ENCODE measurements around the gene CLDN5. TPM values are rescaled to one million over a fixed set of nuclear protein-coding genes. Genes with fewer than 3 reads are reported as not detected.
A peak's percentile ranks its signal among the peaks of the same experiment; 100 is the strongest.

The CLDN5 gene
- total RNA-seq, 2 donors from 2014 or later, result 0.87 to 20.0 TPM

DNA sequence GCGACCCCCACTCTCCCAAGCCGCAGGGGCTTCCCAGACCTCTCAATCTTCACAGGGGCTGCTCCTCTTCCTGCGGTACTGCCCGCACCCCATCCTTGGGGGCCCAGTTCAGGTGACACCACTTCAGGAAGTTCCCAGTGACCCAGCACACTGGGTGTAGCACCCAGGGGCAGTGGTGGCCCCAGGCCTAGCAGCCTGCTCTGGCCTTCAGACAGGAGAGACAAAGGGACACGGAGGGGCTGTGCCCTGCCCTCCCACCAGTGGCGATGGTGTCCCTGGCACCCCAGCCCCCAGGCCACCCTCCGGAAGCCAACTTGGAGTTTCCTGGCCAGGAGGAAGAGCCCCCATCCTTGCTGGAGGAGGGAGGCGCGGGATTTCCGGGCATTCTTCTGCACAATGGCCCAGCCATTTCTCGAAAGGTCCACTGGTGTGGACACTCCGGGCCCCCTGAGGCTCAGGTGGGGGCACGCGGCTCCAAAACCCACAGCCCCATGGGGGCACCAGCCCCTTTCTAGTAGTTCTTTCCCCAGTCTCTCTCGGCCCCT lies 978 bp upstream of the CLDN5 start:
- H3K27me3 Mint-ChIP-seq, result peaks cover 33% of the 10 kb centered on the region
- no peak overlapping the region for H3K27ac Mint-ChIP-seq
- ATAC-seq, result no peak
- no peak for DNase-seq
- peaks cover 2% of the 10 kb centered on the region for H3K36me3 Mint-ChIP-seq (ENCODE audit: low read depth)
- no peaks in the 10 kb centered on the region for H3K9me3 ChIP-seq (ENCODE audit: control insufficient read depth, low read length, poor library complexity, severe bottlenecking)
- H3K4me1 Mint-ChIP-seq, result peaks cover 11% of the 10 kb centered on the region
- peak overlapping the region; percentile 77 for H3K4me3 Mint-ChIP-seq

DNA sequence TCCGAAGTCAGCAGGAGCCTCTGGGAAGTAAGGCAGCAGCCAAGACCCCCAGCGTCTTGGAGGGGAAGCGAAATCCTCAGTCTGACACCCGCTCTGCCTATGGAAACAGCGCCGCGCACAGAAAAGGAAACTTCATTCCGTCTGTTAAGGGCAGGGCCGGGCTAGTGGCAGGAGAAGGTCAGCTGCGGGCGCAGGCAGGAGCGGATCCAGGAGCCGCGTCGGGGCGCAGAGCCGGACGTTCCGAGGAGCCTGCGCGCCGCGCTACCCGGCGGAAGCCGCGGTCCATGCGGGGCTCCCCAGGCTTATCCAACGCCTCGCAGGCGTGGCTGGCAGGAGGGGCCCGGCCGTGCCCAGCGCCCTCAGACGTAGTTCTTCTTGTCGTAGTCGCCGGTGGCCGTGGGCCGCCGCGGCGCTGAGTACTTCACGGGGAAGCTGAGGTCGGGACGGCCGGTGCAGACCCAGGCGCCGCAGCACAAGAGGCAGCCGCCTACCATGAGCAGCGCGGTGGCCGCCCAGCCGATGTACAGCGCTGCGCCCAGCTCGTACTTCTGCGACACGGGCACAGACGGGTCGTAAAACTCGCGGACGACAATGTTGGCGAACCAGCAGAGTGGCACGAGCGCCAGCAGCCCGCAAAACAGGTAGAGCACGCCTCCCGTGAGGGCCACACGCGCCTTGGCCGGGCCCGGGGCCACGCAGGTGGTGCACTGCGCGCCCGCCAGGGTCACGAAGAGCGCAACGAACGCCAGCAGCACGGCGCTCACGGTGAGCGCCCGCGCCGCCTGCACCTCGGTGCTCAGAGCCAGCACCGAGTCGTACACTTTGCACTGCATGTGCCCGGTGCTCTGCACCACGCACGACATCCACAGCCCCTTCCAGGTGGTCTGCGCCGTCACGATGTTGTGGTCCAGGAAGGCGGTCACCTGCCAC lies 705 bp downstream of the CLDN5 start:
- peak overlapping the region; percentile 75 for H3K4me3 Mint-ChIP-seq
- DNase-seq (no peak), ATAC-seq (peak; percentile 61)
- peaks cover 2% of the 10 kb centered on the region for H3K36me3 Mint-ChIP-seq (ENCODE audit: low read depth)
- H3K27ac Mint-ChIP-seq, result no peak overlapping the region
- H3K9me3 ChIP-seq (ENCODE audit: control insufficient read depth, low read length, poor library complexity, severe bottlenecking), result no peaks in the 10 kb centered on the region
- H3K4me1 Mint-ChIP-seq, result peaks cover 11% of the 10 kb centered on the region
- H3K27me3 Mint-ChIP-seq, result peaks cover 33% of the 10 kb centered on the region

DNA sequence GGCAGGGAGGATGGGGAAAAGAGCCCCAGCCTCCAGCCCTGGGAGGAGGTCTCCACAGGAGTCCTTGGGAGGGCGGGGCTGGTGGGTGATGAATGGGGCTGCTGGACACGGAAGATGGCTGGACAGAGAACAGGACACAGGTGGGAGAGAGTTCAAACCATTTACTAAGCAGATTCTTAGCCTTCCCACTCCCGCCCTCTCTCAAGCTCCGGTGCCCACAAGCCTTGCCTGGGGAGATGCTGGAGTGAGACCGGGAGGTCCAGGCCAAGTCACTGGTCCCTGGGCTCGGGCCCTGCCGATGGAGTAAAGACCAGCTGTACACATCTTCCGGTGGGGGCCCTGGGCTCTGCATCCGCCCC lies 1.4 kb downstream of the CLDN5 start:
- DNase-seq (no peak), ATAC-seq (no peak)
- H3K9me3 ChIP-seq (ENCODE audit: control insufficient read depth, low read length, poor library complexity, severe bottlenecking), result no peaks in the 10 kb centered on the region
- peaks cover 11% of the 10 kb centered on the region for H3K4me1 Mint-ChIP-seq
- H3K4me3 Mint-ChIP-seq, result peak overlapping the region; percentile 75
- no peak overlapping the region for H3K27ac Mint-ChIP-seq
- peaks cover 33% of the 10 kb centered on the region for H3K27me3 Mint-ChIP-seq
- peaks cover 2% of the 10 kb centered on the region for H3K36me3 Mint-ChIP-seq (ENCODE audit: low read depth)

DNA sequence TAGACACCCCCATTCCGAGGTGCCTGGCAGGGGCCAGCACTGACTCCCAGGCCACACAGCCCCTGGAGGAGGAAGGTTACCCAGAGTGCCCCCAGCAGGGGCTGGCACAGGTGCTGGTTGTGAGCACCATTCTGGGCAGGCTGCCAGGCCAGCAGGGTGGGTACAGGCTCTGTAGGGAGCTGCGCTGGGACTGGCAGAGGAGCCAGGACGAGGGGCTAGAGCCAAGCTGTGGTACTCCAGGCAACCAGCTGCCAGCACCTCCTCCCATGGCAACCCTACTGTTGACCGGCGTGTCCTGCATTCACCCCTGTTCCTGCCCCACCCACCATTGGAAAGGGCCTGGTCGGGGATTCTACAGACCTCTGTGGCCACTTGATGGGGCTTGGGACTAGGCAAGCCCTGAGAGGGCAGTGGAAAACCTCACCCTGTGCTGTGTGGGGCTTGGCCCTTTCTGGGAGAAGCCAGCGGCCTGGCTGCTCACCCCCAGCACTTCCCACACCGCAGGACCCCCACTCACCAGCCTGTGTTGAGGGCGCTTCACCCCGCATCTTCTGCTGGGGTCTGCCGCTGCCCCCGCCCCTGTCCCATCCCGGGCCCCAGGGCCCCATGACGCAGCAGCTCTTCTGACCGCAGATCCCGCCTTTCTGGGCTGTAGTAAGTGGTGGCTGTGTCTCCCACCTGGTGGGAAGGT lies 1.9 kb downstream of the CLDN5 start:
- H3K4me3 Mint-ChIP-seq, result no peak overlapping the region
- H3K4me1 Mint-ChIP-seq, result peaks cover 11% of the 10 kb centered on the region
- ATAC-seq, result no peak
- H3K27me3 Mint-ChIP-seq, result peaks cover 33% of the 10 kb centered on the region
- DNase-seq, result no peak
- H3K9me3 ChIP-seq (ENCODE audit: control insufficient read depth, low read length, poor library complexity, severe bottlenecking), result no peaks in the 10 kb centered on the region
- peaks cover 2% of the 10 kb centered on the region for H3K36me3 Mint-ChIP-seq (ENCODE audit: low read depth)
- H3K27ac Mint-ChIP-seq, result no peak overlapping the region

DNA sequence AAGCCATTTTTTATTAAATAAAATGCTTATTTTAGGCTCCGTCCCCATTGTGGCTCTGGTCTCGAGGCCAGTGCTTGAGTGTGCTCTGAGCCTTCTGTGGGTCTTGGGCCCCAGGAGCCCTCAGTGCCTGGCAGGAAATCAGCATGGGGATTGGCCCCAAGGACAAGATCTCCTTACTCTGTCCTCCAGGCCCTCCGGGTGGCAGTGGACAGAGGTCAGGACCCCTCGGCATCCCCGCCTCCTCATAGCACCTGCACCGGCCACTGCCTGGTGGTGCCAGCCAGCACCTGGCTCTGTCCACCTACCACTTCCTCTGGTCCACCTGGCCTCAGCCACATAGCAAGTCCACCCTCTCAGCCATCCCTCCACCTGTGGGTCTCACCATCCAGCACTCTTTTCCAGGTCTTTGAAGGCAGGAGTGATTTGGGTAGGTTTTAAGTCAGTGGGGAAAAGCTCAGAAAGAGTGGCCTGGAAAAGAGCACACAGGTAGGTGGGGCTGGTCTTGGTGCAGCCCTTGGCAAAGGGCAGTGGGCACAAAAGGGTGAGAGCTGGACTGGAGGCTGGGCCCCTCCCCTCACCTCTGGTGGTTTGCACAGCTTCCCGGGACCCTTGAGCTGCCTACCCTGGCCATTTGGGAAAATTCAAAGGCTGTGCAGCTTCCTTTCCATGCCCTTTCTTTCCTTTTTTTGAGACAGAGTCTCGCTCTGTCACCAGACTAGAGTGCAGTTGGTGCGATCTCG lies 3.5 kb downstream of the CLDN5 start:
- H3K4me1 Mint-ChIP-seq, result peaks cover 11% of the 10 kb centered on the region
- no peak overlapping the region for H3K27ac Mint-ChIP-seq
- no peak for ATAC-seq
- DNase-seq, result no peak
- peaks cover 2% of the 10 kb centered on the region for H3K36me3 Mint-ChIP-seq (ENCODE audit: low read depth)
- H3K27me3 Mint-ChIP-seq, result peaks cover 19% of the 10 kb centered on the region
- H3K4me3 Mint-ChIP-seq, result no peak overlapping the region
- no peaks in the 10 kb centered on the region for H3K9me3 ChIP-seq (ENCODE audit: control insufficient read depth, low read length, poor library complexity, severe bottlenecking)

DNA sequence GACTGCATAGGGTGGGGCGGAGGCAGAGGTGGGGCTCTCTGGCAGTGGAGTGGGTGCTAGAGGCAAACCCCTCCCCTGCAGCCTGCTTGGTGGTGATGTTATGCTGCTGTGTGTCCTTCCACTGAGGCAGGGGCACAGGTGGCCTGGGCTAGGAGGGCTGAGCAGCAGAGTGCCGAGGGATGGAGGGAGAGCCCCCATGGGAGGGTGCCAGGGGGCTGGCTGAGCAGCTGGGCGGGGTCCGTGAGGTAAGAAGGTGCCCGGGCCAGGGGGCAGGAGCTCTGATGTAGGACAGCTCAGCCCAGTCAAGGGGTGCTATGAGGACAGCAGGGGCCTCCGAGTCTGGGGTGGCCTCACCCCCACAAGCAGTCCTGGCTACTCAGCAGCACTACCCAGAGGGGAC lies 4.2 kb downstream of the CLDN5 start:
- H3K9me3 ChIP-seq (ENCODE audit: control insufficient read depth, low read length, poor library complexity, severe bottlenecking), result no peaks in the 10 kb centered on the region
- H3K4me1 Mint-ChIP-seq, result peaks cover 11% of the 10 kb centered on the region
- no peak overlapping the region for H3K27ac Mint-ChIP-seq
- DNase-seq (no peak), ATAC-seq (no peak)
- H3K36me3 Mint-ChIP-seq (ENCODE audit: low read depth), result peaks cover 2% of the 10 kb centered on the region
- no peak overlapping the region for H3K4me3 Mint-ChIP-seq
- H3K27me3 Mint-ChIP-seq, result peaks cover 11% of the 10 kb centered on the region

DNA sequence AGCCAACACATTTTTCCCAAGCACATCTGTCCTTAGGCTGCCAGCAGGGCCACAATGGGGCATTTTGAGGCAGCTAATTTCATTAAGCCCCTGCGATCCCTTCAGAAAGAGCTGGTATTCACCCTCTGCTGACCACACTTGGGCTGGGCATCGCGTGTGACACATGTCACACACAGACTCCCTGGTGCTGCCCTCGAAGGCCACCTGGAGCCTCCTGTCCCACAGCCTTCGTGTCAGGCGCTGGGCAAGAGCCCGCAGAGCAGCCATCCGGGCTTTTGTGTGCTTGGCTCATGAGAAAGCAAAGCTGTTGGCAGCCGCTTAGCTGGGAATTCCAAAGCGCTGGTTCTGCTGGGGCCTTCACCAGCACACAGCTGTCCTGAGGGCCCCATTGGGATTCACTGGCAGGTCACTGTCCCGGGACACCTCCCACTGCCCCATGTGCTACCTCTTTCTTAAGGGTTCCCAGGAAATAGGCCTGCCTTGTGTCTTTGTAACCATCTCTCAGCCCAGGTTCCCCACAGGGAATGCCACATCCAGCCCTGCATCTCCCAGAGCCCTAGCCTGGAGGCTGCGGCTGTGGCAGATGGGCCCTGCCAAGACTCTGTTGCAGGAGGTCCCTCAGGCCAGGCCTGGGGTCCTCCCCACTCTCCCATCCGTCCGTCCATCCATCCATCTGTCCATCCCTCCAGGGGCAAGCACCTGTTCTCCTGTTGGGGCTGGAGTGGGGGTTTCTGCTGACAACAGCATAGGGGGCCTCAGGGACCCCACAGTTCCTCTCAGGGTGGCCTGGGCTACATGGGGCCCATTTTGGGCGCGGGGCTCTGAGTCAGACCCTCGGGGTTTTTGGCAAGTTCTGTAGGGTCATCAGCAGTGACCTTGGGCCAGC lies 4.9 kb downstream of the CLDN5 start:
- Mint-ChIP-seq H3K27ac (no peak overlapping the region), H3K36me3 (ENCODE audit: low read depth) (no peaks in the 10 kb centered on the region)
- ATAC-seq, result no peak

DNA sequence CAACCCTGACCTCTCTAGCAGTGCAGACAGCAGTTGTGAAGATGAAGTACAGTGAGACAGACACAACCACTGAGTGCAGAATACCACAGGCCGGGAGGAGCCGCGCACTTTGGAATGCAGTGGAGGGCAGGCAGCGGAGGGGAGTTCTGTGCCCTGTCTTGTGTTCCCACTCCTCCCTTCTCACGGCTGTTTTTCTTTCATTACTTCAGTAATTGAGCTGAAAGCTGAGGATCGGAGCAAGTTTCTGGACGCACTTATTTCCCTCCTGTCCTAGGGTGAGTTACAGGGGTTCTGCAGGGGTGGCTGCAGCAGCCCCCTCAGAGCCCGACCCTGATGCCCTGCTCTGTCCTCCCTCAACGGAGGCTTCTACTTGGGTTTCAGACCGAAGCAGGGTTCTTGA lies 5.6 kb downstream of the CLDN5 start:
- peak overlapping the region; percentile 61 for H3K27ac Mint-ChIP-seq
- H3K4me1 Mint-ChIP-seq, result peaks cover 7% of the 10 kb centered on the region
- no peaks in the 10 kb centered on the region for H3K9me3 ChIP-seq (ENCODE audit: control insufficient read depth, low read length, poor library complexity, severe bottlenecking)
- no peaks in the 10 kb centered on the region for H3K36me3 Mint-ChIP-seq (ENCODE audit: low read depth)
- ATAC-seq (no peak), DNase-seq (no peak)
- H3K4me3 Mint-ChIP-seq, result no peak overlapping the region
- H3K27me3 Mint-ChIP-seq, result peaks cover 6% of the 10 kb centered on the region

More for the DNA sequence above, 4.9 kb downstream of the CLDN5 start:
- DNase-seq, result no peak
- H3K4me1 Mint-ChIP-seq, result peaks cover 7% of the 10 kb centered on the region
- H3K27me3 Mint-ChIP-seq, result peaks cover 6% of the 10 kb centered on the region
- H3K4me3 Mint-ChIP-seq, result no peak overlapping the region
- H3K9me3 ChIP-seq (ENCODE audit: control insufficient read depth, low read length, poor library complexity, severe bottlenecking), result no peaks in the 10 kb centered on the region

DNA sequence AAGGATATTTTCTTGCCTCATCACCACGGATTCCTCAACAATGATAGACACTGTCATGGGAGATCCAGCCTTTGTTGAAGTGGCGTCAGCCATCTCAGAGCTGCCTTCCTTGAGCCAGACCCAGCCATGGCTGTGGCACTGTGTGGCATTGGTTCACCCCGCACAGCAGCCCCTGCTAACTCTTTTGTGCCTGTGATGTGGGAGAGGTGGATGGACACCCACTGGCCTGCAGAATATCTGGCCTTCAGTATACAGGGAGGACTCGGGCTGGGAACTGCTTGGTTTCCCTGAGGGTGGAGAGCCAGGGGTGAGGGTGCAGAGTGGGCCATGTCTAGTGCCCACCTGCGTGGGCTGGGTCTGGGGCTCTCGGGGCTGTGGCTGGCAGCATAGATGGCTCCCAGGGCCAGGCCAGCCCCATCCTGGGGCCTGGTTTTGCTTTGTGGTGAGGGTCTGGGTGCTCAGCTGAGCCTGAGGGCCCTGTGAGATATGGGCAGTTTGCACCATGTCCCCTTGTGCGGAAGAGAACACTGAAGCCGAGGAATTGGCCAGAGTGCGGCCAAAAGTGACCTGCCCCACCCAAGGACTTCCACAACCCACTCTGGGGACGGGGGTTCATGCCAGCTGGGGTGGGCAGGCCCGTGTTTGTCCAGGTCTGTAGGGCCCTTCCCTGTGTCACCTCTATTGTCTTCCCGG lies 6.1 kb downstream of the CLDN5 start:
- Mint-ChIP-seq H3K4me3 (no peak overlapping the region), H3K4me1 (peaks cover 4% of the 10 kb centered on the region), H3K36me3 (ENCODE audit: low read depth) (no peaks in the 10 kb centered on the region), H3K27me3 (peaks cover 5% of the 10 kb centered on the region), H3K27ac (peak overlapping the region; percentile 61)
- DNase-seq (no peak), ATAC-seq (no peak)
- H3K9me3 ChIP-seq (ENCODE audit: control insufficient read depth, low read length, poor library complexity, severe bottlenecking), result no peaks in the 10 kb centered on the region

DNA sequence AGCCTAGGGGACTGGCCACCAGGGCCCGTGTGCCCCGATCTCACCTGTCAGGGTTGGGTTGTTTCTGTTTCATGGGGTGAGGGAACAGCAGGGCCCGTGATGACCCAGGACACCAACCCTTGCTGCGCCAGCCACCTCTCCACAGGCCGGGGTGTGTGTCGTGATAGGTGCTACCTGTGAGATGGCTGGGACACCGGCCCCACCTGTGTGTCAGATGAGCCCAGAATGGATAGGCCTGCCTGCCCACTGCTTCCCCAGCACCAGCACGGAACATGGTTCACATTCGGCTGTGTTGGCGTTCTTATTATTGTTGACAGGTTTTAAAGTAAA lies 7.1 kb downstream of the CLDN5 start:
- H3K4me1 Mint-ChIP-seq, result no peaks in the 10 kb centered on the region
- no peak for ATAC-seq
- no peak overlapping the region for H3K4me3 Mint-ChIP-seq
- no peak overlapping the region for H3K27ac Mint-ChIP-seq
- no peak for DNase-seq
- H3K36me3 Mint-ChIP-seq (ENCODE audit: low read depth), result no peaks in the 10 kb centered on the region
- no peaks in the 10 kb centered on the region for H3K9me3 ChIP-seq (ENCODE audit: control insufficient read depth, low read length, poor library complexity, severe bottlenecking)
- no peaks in the 10 kb centered on the region for H3K27me3 Mint-ChIP-seq

DNA sequence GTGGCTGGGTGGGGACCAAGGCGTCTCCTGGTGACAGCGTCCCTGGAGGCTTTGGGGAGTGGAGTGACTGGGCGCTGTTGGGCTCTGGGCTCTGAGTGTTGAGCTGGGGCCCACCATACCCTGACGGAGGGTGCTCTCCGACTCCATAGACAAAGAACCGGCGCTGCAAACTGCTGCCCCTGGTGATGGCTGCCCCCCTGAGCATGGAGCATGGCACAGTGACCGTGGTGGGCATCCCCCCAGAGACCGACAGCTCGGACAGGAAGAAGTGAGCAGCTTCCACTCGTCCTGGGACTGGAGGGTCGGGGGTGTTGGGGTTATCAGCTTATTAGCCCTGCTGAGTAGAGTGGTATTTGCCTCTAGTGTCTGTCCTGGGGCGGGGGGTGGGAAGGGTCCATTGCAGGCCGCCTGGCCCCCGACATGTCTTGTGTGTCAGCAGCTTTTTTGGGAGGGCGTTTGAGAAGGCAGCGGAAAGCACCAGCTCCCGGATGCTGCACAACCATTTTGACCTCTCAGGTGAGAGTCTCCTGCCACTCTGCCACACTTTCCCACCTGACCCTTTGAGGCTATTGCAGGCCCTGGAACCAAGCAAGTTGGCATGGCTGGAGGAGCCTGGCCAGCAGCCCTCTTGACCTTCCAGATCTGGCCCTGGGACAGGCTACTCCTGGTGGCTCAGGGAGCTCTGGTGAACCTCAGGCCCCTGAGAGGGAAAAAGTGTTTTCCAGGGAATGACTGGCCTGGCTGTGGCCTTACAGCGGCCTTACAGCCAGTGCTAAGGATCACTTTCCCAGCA lies 7.6 kb downstream of the CLDN5 start:
- no peaks in the 10 kb centered on the region for H3K4me1 Mint-ChIP-seq
- DNase-seq (no peak), ATAC-seq (no peak)
- no peak overlapping the region for H3K27ac Mint-ChIP-seq
- no peaks in the 10 kb centered on the region for H3K27me3 Mint-ChIP-seq
- H3K36me3 Mint-ChIP-seq (ENCODE audit: low read depth), result no peaks in the 10 kb centered on the region
- H3K4me3 Mint-ChIP-seq, result no peak overlapping the region
- no peaks in the 10 kb centered on the region for H3K9me3 ChIP-seq (ENCODE audit: control insufficient read depth, low read length, poor library complexity, severe bottlenecking)

Measured in T-helper 17 cell (primary cell).